Activated effector memory CD4-positive, alpha-beta T cell treated with anti-CD3 and anti-CD28 coated beads, Interleukin-2, amount 50 U/mL, for 16 hours (primary cell): ENCODE results near the gene HACD4.

ENCODE experiments used
- DNase-seq: peaks from one replicate; pipeline ENCODE4 v3.0.0-alpha.2; 2020

Gene HACD4

GRCh38 chr9:20962536-20963225, 68.8 kb downstream of the HACD4 start:
- DNase-seq = no peak

GRCh38 chr9:20950707-20951106, 80.7 kb downstream of the HACD4 start:
- no peak for DNase-seq
